HUDEP-2 (cell line): ENCODE measurements around the gene HSPB7.
"Not testable (repeated sequence)": the region's sequence is repeated elsewhere in the genome, so short reads cannot be mapped to it uniquely, and the experiment has no call there.

Source experiments
- DNase-seq, 76 experiments: peaks; one replicate each; lab custom pipeline; 2025; ENCODE audit not compliant: unreplicated experiment in 76 of 76; lab: John Stamatoyannopoulos, UW

Gene HSPB7

DNA sequence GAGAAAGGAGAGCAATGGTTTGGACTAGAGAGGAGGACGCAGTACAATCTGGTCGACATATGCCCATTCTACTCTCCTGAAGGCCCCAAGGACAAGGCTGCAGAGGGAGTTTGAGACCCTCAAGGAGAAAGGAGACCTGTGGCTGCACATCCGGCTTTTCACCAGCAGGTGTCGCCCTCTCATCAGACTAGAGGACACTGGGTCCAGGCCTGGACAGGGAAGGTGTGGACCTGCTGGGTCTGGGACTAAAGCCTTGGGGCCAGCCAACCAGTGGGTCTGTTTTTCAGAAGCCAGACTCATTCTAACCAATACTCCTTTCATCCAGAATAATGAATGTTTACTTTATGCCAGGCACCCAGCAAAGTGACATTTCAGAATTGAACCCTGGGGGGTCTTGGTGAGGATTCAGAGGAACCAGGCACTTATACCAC is 8.8 kb downstream of the HSPB7 start:
- DNase-seq, result peak in 57 of 76 experiments; percentile 10 to 75 (median 44)

DNA sequence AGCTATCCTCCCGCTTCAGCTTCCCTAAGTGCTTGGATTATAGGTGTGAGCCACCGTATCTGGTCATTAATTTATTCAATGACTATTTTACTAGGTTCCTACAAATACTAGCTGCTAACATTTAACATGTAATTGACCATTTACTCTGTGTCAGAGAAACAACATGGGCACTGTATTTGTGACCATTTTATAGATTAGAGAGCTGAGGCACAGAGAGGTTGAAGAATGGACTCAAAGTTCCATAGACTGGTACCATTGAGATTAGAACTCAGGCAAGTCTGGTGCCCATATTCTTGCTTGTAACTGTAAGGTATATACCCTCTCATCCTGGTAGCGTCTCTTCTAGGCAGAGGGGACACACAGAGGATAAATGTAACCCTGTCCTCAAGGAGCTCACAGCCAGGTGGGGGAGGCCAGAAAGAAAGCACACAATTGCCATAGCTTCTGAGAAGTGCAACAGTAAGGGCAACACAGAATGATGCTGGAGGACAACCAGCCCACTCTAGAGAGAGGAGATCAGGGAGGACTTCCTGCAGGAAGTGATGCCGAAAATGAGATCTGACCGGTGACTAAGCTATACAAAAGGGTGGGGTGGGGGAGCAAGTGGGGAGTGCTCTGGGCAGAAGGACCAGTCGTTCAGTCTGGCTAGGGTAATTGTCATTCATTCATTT is 10.0 kb downstream of the HSPB7 start:
- no peak for DNase-seq

DNA sequence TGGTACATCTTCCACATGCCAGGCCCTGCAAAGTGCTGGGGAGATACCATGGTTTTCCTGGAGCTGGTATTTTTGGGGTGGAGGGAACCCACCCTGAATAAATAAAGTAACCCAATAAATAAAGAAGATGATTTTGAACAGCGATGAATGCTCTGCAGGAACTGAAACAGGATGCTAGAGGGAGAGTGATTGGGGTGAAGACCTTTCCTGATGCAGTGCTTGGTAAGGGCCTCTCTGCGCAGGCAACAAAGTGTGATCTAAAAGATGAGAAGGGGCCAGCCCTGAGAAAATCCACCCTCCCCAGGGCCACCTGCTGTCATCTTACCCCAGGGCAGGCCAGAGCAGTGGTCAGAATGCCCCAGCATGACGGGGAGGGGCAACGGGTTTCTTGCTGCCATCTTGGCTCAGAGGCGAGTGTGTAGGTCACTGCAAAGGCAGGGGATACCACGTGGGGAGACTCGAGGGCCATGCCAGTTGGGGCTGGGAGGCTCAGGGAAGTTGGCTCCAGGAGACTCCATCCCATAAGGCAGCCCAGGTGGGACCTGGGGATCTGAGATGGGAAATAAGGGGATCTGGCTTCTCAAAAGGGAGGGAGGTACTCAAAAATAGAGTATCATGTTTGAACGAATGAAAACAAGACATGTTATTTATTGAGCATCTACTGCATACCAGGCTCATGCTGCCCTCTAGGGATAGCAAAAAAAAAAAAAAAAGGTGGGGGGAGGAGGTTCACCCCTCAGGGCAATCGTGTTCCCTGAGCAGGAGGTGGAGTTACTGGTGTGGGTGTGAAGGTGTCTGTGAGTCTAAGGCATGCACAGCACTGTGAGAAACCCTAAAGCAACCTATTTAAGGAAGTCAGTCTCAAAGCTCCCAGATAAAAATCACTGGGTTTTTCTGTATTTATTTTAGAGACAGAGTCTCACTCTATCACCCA is 11.0 kb downstream of the HSPB7 start:
- peak in 11 of 76 experiments; percentile 2 to 47 (median 17) for DNase-seq

DNA sequence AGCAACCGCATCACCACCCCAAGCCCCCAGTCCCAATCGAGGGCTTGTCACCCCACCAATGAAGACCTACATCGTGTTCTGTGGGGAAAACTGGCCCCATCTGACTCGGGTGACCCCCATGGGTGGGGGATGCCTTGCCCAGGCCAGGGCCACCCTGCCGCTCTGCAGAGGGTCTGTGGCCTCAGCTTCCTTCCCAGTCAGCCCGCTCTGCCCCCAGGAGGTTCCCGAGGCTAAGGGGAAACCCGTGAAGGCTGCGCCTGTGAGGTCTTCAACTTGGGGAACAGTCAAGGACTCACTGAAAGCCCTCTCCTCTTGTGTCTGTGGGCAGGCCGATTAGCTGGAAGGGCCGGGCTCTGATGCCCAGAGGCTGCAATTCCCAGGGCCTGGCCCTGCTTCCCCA is 11.8 kb downstream of the HSPB7 start:
- DNase-seq, result no peak

DNA sequence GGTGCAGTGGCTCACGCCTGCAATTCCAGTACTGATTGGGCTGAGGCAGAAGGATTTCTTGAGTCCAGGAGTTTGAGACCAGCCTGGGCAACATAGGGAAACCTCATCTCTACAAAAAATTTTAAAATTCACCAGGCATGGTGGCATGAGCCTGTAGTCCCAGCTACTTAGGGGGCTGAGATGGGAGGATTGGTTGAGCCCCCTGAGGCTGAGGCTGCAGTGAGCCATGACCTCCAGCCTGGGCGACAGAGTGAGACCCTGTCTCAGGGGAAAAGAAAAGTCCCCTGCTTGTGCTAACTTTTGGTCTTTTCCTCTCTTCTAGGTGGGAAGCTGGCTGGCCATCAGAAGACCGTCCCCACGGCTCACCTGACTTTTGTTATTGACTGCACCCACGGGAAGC is 12.2 kb downstream of the HSPB7 start:
- DNase-seq, result no peak

DNA sequence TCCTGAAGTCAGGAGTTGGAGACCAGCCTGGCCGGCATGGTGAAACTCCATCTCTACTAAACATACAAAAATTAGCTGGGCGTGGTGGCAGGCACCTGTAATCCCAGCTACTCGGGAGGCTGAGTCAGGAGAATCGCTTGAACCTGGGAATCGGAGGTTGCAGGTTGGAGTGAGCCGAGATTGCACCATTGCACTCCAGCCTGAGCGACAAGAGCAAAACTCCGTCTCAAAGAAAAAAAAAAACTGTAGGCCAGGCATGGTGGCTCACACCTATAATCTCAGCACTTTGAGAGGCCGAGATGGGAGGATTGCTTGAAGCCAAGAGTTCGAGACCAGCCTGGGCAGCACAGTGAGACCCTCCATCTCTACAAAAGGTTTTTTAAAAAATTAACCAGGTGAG is 16.6 kb downstream of the HSPB7 start:
- not testable (repeated sequence) for DNase-seq

DNA sequence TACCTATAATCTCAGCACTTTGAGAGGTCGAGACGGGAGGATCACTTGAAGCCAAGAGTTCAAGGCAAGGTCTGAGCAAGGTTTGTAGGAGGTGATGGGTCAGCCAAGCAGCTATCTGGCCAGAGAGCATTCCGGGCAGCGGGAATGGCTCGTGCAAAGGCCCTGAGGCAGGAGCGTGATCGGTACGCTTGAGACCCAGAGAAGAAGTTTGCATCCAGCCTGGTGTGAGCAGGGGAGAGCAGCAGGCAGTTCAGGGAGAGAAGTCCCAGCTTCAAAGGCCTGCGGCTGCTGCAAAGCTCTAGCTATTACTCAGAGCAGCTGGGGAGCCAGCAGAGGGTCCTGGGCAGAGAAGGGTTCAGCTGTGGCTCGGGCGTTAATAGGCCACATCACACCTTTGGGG is 18.9 kb downstream of the HSPB7 start:
- DNase-seq, result no peak

DNA sequence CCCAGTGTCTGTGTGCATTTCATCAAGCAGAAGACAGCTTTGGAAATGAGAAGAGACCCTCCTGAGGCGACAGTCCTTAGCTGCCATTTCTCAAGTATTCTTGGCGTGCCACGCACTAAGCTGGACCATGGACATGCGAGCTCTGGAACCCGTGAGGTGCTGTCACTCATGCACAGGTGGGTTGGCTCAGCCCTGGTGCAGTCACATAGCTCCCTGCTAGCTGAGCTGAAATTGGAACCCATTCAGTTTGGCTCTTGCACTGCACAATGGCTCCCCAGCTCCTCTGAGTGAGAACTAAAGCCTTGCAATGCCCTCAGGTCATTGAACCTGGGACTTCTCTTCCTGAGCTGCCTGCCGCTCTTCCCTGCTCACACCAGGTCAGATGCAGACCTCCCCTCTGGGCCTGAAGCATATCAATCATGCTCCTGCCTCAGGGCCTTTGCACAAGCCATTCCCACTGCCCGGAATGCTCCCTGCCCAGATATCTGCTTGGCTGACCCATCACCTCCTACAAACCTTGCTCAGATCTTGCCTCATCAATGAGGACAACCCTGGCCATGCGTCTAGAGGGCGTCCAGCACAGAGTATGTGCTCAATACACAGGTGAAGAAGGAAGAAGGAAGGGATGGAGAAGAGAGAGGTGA is 20.1 kb downstream of the HSPB7 start:
- no peak for DNase-seq

DNA sequence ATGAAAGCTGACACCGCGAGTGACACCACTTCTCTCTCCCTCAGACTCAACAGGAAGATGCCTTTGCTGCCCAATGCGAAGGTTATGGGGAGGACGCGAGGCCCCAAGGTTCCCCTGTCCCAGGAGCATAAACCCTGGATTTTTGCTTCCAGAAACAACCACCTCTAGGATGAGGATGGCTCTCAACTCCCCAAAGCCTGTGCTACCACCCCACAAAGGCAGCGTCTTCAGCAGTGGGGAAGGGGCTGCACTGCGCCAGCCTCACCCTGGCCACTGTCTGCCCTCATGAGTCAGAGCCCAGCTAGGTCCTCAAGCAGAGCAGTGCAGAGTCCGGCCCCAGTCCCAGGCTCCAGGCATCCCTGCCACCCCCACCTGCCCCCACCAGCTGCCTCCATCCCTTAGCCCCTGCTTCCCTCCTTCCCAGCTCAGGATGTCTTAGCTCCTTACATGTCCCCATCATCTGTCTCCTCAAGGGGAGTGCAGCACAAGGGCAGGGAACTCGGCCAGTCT is 20.7 kb downstream of the HSPB7 start:
- DNase-seq, result no peak

DNA sequence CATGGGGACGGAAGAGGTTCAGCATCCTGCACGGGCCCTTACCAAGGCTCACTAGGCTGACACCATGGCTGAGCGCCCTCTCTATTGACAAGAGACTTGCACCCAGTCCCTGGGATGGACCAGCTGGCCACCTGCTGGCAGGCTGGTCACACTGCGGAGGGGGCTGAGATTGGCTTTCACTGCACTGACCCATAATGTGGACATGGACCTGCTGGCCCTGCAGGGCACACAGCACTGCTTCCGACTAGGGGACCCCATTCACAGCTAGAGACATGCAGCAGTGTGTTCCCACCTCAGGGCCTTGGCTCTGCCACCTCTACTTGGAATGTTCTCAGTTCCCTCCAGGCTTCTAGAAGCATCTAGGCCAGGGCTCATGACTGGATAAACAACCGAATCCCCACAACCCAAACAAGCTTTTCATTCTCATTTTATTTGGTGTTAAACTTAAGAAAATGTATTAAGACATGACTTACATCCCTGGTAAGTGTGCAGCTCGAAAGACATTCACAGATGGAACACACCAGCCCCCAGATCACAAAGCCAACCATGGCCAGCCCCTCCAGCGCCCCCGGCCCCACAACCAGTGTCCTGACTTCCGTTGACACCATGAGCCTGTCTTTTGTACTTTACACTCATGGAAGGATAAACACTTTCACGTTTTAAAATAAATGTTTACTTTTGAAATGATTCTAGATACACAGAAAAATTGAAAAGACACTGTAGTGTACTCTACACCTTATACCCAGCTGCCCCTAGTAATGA is 23.1 kb downstream of the HSPB7 start:
- peak in 39 of 76 experiments; percentile 1 to 58 (median 28) for DNase-seq

DNA sequence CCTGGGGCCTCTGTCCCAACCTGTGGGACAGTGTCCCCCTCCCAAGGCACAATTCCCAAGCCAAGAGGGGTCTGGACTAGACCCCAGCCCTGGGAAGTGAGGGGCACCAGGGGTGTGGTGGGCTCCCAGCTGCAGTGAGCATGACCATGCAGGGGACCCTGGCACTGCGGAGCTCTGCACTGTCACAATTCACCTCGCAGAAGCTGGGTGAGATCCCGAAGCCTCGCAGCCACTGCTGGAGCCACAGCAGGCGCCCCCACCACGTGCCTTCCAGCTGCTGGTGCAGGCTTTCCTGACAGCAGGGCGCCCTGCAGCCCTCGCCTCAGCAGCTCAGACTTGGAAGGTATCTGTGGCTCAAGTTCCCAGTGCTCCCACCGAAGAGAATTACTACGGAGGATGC is 23.8 kb downstream of the HSPB7 start:
- DNase-seq, result no peak

DNA sequence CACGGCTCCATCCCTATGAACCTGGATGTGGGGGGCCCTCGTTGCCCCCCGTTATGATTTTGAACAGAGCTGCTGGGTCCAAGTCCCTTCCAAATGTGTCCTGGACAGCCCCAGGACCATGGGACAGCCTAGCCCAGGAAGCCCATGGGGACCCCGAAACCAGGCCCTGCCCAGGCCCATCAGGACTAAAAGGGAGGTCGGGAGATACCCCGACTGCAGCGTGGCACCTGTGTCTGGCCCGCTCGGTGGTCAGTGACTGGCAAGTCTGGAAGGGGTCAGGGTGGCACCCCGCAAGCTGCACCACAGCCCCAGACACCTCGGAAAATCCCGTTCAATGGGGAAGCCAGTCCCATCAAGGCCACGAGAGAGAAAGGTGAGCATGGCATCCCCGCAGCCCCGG is 24.2 kb downstream of the HSPB7 start:
- no peak for DNase-seq

DNA sequence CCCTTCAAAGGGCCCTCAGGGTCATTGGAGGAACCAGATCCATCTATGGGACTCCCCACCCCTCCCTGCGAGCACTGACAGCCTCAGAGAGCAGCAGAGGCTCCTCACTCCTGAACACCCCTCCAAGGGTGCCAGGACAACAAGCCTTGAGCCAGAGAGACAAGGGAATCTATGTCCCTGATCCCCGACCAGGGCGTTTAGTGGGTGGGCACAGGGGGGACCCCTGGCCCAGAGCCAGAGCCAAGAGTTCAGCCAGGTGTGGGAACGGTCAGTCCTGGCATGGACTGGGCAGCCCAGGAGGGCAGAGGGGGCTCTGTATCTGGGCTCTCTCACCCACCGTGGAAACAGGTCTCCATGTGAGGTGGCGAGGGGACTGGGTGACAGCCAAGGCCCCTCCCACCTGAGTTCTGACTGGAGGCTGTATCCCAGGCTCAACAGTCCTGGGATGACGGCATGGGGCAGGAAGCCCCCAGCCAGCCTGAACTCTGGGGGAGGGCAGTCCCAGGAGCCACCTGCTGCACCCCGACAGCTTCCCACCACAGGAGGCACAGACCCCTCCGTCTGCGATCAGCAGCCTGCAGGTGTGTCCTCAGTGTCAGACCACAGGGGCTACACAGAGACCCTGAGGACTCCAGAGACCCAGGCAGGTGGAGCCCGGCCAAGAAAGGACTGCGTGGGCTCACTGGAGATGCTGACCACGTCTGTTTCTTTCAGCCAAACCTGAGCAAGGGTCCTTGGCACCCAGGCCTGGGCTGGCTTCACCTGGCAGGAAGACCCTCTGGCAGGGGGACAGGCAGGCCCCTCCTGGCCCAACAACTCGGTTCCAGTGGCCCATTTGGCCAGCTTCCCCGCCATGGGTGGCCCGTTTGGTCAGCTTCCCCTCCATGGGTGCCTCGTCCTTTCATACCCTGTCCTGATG is 25.0 kb downstream of the HSPB7 start:
- DNase-seq, result no peak

DNA sequence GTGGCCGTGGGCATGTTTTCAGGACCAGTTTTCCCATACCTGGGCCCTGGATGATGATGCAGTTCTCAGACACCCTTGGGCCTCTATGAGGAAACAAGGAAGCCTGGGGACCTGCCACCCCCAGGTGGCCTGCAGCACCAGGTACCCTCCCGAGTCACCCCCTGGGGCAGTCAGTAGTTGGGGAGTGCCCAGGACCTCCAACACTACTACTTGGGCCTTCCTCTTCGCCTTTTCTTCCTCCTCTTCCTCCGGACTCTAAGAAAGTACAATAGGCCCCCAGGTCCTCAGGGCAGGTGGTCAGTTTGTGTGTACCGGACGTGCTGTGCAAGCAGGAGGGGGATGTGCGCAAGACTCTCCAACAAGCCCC is 25.7 kb downstream of the HSPB7 start:
- no peak for DNase-seq

DNA sequence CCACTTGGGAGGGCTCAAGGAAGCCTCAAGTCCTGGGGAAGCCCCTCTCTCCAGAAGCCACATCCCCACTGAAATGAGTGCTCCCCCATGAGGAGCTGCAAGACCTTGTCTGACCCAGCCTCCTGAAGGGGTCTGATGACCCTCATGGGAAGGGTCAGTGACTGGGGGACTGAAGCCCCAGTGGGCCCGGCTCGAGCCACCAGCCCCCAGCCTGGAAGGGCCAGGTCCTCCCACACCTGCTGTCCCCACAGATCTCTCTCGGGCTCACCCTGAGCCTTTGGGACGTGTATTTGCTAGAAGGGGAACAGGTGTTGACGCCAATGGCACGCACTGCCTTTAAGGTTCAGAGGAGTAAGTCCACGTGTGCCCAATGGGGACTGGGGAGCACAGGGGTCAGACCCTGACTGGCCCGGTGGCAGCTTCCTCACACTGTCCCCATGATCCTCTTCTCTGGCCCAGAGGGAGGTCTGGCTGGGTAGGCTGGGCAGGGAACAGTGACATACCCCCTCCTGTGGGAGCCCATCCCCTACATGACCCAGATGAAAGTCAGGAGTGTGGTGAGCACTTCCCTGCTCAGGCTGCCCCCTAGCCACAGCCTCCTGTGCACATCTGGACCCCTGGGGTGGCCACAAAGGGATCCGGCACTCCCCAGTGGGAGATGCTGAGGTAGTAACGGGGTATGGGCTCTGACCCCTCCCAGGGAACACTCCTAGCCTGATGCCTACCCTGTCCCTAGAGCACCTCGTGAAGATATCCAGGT is 26.2 kb downstream of the HSPB7 start:
- no peak for DNase-seq

DNA sequence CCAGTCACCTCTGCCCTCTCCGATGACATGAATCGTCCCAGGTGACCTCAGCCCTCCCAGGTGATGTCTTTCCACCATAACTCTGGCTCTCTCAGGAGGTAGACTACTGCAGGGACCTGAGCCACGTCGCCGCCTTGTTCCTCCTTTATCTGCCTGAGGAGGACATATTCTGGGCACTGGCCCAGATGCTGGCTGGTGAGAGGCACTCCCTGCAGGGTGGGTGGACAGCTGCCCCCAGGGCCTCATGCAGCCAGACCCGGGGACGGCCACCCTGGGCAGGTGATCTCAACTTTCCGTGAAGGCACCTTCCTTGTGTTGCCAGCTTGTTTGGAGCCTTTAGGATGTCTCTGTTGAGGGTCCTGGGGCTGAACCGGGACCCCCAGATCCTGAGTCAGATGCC is 28.1 kb downstream of the HSPB7 start:
- DNase-seq, result peak in 20 of 76 experiments; percentile 1 to 33 (median 13)

DNA sequence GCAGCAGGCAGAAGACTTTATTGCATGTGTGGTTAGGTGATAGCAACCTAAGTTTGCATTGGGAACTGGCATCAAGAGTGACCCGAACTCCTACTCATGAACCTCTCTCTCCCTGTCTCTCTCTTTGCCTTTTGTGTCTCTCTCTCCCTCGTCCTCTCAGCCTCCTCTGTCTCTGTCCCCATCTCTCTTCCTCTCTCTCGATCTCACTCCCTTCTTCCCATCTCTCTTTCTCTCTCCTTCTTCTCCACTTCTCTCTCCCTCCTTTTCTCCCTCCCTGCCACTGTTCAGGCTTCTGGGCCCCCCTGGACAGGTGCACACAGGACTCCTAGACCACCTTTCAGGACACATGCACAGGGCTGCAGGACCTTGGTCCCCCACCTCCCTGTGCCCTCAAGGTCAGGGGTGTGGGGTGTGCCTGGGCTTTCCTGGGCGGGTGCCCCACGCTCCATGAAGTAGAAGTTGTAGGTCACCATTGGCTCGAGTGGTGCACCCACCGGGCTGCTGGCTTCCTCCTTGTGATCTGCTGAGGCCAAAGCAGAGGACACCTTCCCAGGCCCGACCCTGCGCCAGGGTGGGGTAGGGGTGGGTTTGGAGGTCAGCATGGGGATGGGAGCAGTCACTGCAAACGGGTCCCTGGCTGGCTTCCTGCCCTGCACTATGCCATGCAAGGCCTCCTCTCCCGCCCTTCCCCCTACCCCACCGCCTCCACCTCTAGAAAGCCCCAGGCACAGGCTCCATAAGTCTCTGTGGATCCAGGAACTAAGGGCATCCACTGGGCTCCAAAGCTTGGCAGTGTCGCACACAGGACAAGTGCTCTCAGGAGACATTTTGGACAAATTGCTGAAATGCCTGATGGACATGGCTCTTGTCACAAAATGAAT is 28.7 kb downstream of the HSPB7 start:
- DNase-seq, result no peak
